Measurements from ENCODE around the gene MAP4K1.
A peak's percentile ranks its signal among the peaks of the same experiment; 100 is the strongest.
"Not testable (repeated sequence)": the region's sequence is repeated elsewhere in the genome, so short reads cannot be mapped to it uniquely, and the experiment has no call there.

MAP4K1 gene

GRCh38 chr19:38635483-38636399 is 18.0 kb upstream of the MAP4K1 start:
- H3K36me3 ChIP-seq (ENCODE audit: insufficient read depth, low read length), result no peaks in the 10 kb centered on the region

GRCh38 chr19:38634757-38635482 is 17.2 kb upstream of the MAP4K1 start:
- Histone ChIP-seq H3K79me2 (ENCODE audit: control insufficient read depth, insufficient read depth, low read length, unreplicated experiment) (no peaks in the 10 kb centered on the region), H3K4me3 (ENCODE audit: low read depth, low read length) (no peak overlapping the region), H3K4me1 (ENCODE audit: control insufficient read depth, insufficient read depth, low read length, unreplicated experiment) (no peaks in the 10 kb centered on the region), H3K27ac (ENCODE audit: low read depth, low read length) (no peak overlapping the region), H3K27me3 (ENCODE audit: insufficient read depth, low read length) (no peaks in the 10 kb centered on the region), H2AFZ (ENCODE audit: low read length, unreplicated experiment) (no peak overlapping the region), H3K36me3 (ENCODE audit: insufficient read depth, low read length) (no peaks in the 10 kb centered on the region)

More at GRCh38 chr19:38635483-38636399, 18.0 kb upstream of the MAP4K1 start:
- Histone ChIP-seq H3K4me1 (ENCODE audit: control insufficient read depth, insufficient read depth, low read length, unreplicated experiment) (no peaks in the 10 kb centered on the region), H3K27ac (ENCODE audit: low read depth, low read length) (no peak overlapping the region), H3K79me2 (ENCODE audit: control insufficient read depth, insufficient read depth, low read length, unreplicated experiment) (no peaks in the 10 kb centered on the region), H2AFZ (ENCODE audit: low read length, unreplicated experiment) (no peak overlapping the region), H3K27me3 (ENCODE audit: insufficient read depth, low read length) (no peaks in the 10 kb centered on the region), H3K4me3 (ENCODE audit: low read depth, low read length) (no peak overlapping the region)

- Histone ChIP-seq H3K27me3 (ENCODE audit: insufficient read depth, low read length) (no peaks in the 10 kb centered on the region), H3K36me3 (ENCODE audit: insufficient read depth, low read length) (no peaks in the 10 kb centered on the region), H3K79me2 (ENCODE audit: control insufficient read depth, insufficient read depth, low read length, unreplicated experiment) (no peaks in the 10 kb centered on the region), H3K4me3 (ENCODE audit: low read depth, low read length) (no peak overlapping the region), H3K27ac (ENCODE audit: low read depth, low read length) (no peak overlapping the region), H2AFZ (ENCODE audit: low read length, unreplicated experiment) (no peak overlapping the region), H3K4me1 (ENCODE audit: control insufficient read depth, insufficient read depth, low read length, unreplicated experiment) (no peaks in the 10 kb centered on the region)
Measured at GRCh38 chr19:38632476-38633213, 14.9 kb upstream of the MAP4K1 start.

GRCh38 chr19:38631811-38632475 is 14.2 kb upstream of the MAP4K1 start:
- H3K4me3 ChIP-seq (ENCODE audit: low read depth, low read length); H3K79me2 ChIP-seq (ENCODE audit: control insufficient read depth, insufficient read depth, low read length, unreplicated experiment); H3K27ac ChIP-seq (ENCODE audit: low read depth, low read length); H2AFZ ChIP-seq (ENCODE audit: low read length, unreplicated experiment); H3K36me3 ChIP-seq (ENCODE audit: insufficient read depth, low read length); H3K27me3 ChIP-seq (ENCODE audit: insufficient read depth, low read length); H3K4me1 ChIP-seq (ENCODE audit: control insufficient read depth, insufficient read depth, low read length, unreplicated experiment): not testable (repeated sequence)

GRCh38 chr19:38631301-38631700 is 13.5 kb upstream of the MAP4K1 start:
- not testable (repeated sequence) for H3K36me3 ChIP-seq (ENCODE audit: insufficient read depth, low read length); H3K27me3 ChIP-seq (ENCODE audit: insufficient read depth, low read length); H3K4me3 ChIP-seq (ENCODE audit: low read depth, low read length); H3K79me2 ChIP-seq (ENCODE audit: control insufficient read depth, insufficient read depth, low read length, unreplicated experiment); H3K4me1 ChIP-seq (ENCODE audit: control insufficient read depth, insufficient read depth, low read length, unreplicated experiment); H2AFZ ChIP-seq (ENCODE audit: low read length, unreplicated experiment); H3K27ac ChIP-seq (ENCODE audit: low read depth, low read length)

GRCh38 chr19:38629568-38629967 is 11.8 kb upstream of the MAP4K1 start:
- H3K79me2 ChIP-seq (ENCODE audit: control insufficient read depth, insufficient read depth, low read length, unreplicated experiment), result no peaks in the 10 kb centered on the region
- H3K4me1 ChIP-seq (ENCODE audit: control insufficient read depth, insufficient read depth, low read length, unreplicated experiment), result no peaks in the 10 kb centered on the region
- no peaks in the 10 kb centered on the region for H3K27me3 ChIP-seq (ENCODE audit: insufficient read depth, low read length)
- no peak overlapping the region for H3K27ac ChIP-seq (ENCODE audit: low read depth, low read length)
- H2AFZ ChIP-seq (ENCODE audit: low read length, unreplicated experiment), result no peak overlapping the region
- no peak overlapping the region for H3K4me3 ChIP-seq (ENCODE audit: low read depth, low read length)
- H3K36me3 ChIP-seq (ENCODE audit: insufficient read depth, low read length), result no peaks in the 10 kb centered on the region

- H3K36me3 ChIP-seq (ENCODE audit: insufficient read depth, low read length), result no peaks in the 10 kb centered on the region
Measured at GRCh38 chr19:38626401-38626800, 8.6 kb upstream of the MAP4K1 start.

GRCh38 chr19:38624822-38625221 is 7.1 kb upstream of the MAP4K1 start:
- no peaks in the 10 kb centered on the region for H3K27me3 ChIP-seq (ENCODE audit: insufficient read depth, low read length)
- no peaks in the 10 kb centered on the region for H3K36me3 ChIP-seq (ENCODE audit: insufficient read depth, low read length)
- no peak overlapping the region for H2AFZ ChIP-seq (ENCODE audit: low read length, unreplicated experiment)
- peaks cover 6% of the 10 kb centered on the region for H3K79me2 ChIP-seq (ENCODE audit: control insufficient read depth, insufficient read depth, low read length, unreplicated experiment)
- H3K27ac ChIP-seq (ENCODE audit: low read depth, low read length), result no peak overlapping the region
- peaks cover 5% of the 10 kb centered on the region for H3K4me1 ChIP-seq (ENCODE audit: control insufficient read depth, insufficient read depth, low read length, unreplicated experiment)
- no peak overlapping the region for H3K4me3 ChIP-seq (ENCODE audit: low read depth, low read length)

More at GRCh38 chr19:38626401-38626800, 8.6 kb upstream of the MAP4K1 start:
- no peak overlapping the region for H3K4me3 ChIP-seq (ENCODE audit: low read depth, low read length)
- no peaks in the 10 kb centered on the region for H3K79me2 ChIP-seq (ENCODE audit: control insufficient read depth, insufficient read depth, low read length, unreplicated experiment)
- H2AFZ ChIP-seq (ENCODE audit: low read length, unreplicated experiment), result no peak overlapping the region
- H3K27me3 ChIP-seq (ENCODE audit: insufficient read depth, low read length), result no peaks in the 10 kb centered on the region
- H3K27ac ChIP-seq (ENCODE audit: low read depth, low read length), result no peak overlapping the region
- H3K4me1 ChIP-seq (ENCODE audit: control insufficient read depth, insufficient read depth, low read length, unreplicated experiment), result no peaks in the 10 kb centered on the region

GRCh38 chr19:38619361-38620174 is 1.8 kb upstream of the MAP4K1 start:
- Histone ChIP-seq H3K79me2 (ENCODE audit: control insufficient read depth, insufficient read depth, low read length, unreplicated experiment) (peaks cover 15% of the 10 kb centered on the region), H3K27ac (ENCODE audit: low read depth, low read length) (peak overlapping the region; percentile 44; the same call in 1 of the 2 replicates), H2AFZ (ENCODE audit: low read length, unreplicated experiment) (peak overlapping the region; percentile 61), H3K27me3 (ENCODE audit: insufficient read depth, low read length) (no peaks in the 10 kb centered on the region), H3K4me3 (ENCODE audit: low read depth, low read length) (peak overlapping the region; percentile 93), H3K36me3 (ENCODE audit: insufficient read depth, low read length) (no peaks in the 10 kb centered on the region), H3K4me1 (ENCODE audit: control insufficient read depth, insufficient read depth, low read length, unreplicated experiment) (peaks cover 5% of the 10 kb centered on the region)

All from ACC112 (cell line).